DMS114 treated with DMSO at 0.1 percent for 48 hours (cell line): Measurements from ENCODE around the gene STEAP3.

ENCODE experiments used
- DNase-seq: peaks from one replicate; lab custom pipeline; 2025; ENCODE audit not compliant: unreplicated experiment; lab: John Stamatoyannopoulos, UW

Gene STEAP3

GRCh38 chr2:119291588-119292167 lies 68.0 kb downstream of the STEAP3 start:
- DNase-seq: no peak

- DNase-seq: no peak
These were observed 68.6 kb downstream of the STEAP3 start for GRCh38 chr2:119292226-119292625.

- DNase-seq: no peak
These were observed 69.6 kb downstream of the STEAP3 start for GRCh38 chr2:119293254-119293653.

DNA sequence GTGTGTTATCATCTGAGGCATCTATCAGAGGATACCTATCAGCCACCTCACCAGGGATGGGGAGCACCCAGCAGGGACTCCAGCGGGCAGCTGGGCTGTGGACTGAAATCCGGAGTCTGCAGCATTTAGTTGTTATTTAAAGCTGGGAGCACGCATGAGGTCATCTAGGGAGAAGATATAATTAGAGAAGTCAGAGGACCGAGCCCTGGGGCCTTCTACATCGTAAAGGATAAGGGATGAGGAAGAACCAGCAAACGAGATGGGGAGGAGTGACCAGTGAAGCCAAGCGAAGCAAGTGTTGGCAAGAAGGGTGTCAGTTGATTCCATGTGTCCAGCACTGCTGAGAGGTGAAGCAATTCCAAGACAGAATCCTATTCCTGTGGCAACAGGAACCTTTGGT lies 70.3 kb downstream of the STEAP3 start:
- DNase-seq: no peak

GRCh38 chr2:119294671-119295070 lies 71.0 kb downstream of the STEAP3 start:
- DNase-seq: no peak

DNA sequence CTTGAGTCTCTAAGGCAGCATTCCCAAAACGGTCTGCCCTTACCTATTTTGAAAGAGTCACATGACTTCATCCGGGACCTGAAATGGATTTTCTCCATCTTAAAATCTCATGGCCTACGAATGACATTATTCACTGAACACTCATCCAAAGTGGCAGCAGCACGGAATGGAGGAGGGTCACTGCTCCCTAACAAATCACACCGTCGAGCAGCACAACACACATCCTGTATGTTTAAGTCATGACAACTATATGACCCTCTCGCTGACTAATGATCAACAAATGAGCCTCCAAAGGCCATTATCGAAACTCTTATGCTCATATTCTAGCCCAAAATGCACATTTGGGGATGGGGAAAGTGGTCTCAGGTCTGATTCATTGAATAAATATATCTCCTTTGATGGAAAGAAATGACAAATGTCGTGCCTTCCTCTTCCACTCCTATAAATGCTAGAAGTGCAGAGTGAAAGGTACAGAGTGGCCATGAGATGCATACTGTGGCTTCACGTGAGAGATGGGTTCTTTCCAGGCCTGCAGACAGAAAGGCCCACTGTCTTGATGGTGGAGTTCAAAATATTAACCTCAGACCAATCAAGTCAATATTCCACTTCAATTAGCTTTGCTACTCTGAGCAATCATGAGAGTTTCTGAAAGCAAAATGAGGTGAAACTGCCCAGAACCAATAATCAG lies 72.2 kb downstream of the STEAP3 start:
- no peak for DNase-seq

GRCh38 chr2:119301413-119301812 lies 77.8 kb downstream of the STEAP3 start:
- no peak for DNase-seq

DNA sequence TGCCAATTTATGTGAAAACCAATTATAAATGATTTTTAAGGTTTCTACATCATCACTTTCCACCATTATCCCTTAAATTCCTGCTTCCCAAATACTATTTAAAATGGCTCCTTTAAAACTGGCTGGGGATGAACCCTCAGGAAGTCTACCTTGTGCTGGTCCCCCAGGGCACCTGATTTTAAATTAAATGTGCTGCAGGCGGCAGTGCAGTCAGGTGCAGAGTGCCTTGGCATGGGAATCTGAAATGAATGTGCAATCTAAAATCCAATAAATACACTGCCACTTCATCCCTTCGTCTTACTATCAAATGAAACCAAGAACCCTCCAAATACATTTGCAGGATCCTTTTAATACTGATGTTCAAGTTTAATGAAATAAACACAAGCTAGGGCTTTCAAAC lies 81.2 kb downstream of the STEAP3 start:
- no peak for DNase-seq

GRCh38 chr2:119305497-119306195 lies 82.0 kb downstream of the STEAP3 start:
- no peak for DNase-seq

DNA sequence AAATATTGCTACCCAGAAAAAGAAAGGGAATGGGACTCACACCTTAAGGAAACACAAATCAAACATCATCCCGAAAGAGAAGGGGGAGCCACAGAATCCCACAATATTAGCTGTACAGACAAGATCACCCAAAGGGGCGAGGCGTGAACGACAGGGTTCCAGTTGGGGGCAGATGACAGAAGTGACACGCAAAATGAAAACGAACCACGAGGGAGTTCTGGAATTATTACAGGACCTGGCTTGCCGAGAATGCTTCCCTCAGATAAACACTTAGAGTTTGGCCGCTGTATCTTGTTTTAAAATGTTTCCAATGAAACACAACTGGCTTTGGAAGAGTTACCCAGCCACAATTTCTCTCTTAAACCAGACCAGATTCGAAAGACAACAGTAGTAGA lies 82.6 kb downstream of the STEAP3 start:
- no peak for DNase-seq

DNA sequence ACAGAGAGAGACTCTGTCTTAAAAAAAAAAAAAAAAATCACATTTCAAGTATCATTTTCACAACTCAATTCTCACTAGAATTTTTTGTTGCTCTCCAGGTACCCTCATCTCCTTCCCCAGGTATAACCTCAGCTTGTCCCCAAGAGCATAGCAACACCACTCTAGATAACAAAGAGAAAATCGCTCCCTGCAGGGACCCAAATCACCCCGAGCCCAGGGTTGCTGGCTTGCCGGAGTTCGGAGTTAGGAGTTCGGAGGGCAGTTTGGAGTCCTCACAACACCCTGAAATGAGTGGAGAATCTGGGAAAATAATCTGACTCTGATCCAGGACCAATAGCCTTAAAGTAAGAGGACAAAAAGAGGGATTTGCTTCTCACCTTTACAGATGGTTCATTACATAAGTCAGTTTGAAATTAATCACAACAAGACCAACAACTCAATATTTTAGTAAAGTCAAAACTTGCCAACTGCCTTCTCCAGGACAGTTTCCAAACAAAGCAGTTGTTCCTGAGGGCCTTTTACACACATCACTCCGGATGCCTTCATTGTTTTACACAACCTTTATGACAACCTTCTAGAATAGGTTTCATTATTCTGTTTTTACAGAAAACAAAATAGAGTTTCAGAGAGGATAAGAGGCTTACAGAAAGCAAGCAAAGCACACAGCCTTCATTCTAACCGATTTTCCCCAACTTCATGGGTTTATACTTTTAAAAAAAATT lies 83.9 kb downstream of the STEAP3 start:
- DNase-seq: no peak

DNA sequence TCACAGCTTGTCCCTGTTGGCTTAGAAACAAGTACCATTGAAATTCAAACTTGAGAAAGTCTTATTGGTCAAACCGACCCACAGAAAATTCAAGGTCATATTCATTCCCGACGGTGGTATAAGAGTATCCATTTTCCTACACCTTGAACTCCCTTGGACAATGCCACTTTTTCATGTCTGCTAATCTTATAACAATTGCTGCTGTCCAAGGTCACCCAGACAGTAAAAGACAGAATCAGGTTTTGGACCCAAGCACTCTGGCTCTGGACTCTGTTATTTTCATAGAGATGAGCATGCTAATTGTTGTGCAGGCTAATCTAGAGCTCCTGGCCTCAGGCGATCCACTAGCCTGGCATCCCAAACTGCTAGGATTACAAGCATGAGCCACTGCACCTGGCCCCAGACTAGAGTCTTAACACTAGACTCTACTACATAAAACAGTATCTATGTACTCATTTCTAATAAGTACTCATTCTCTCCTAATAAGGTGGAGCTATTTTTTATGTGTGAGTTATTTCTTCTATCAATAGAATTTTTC lies 85.2 kb downstream of the STEAP3 start:
- DNase-seq: no peak

- no peak for DNase-seq
These were observed 87.7 kb downstream of the STEAP3 start for GRCh38 chr2:119311371-119311770.

DNA sequence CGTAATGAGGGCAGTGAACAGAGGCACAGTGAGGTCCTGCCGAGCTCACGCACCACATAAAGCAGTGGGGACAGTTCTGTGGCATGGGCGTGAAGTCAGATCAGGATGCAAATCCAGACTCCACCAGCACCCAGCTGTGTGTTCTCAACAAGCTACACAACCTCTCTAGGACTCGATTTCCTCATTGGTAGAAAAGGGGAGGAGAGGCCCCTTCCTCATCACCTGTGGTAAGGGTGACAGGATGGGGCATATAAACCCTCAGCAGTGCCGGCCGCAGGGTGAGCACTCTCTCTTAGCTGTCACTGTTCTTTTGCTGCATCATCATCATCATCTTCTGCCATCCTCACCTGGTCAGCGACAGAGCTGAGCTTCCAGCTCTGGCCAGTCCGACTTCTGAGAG lies 88.2 kb downstream of the STEAP3 start:
- DNase-seq: no peak
